ENCODE measurements around the gene TOP3B. TPM values are rescaled to one million over a fixed set of nuclear protein-coding genes. Genes with fewer than 3 reads are reported as not detected.

The TOP3B gene
- total and polyA plus RNA-seq, 10 of the 15 experiments (the other 5 are each of a cell fraction or from before 2014, with no cell fraction given) = 0.60 to 47.3 (median 33.7) TPM

DNA sequence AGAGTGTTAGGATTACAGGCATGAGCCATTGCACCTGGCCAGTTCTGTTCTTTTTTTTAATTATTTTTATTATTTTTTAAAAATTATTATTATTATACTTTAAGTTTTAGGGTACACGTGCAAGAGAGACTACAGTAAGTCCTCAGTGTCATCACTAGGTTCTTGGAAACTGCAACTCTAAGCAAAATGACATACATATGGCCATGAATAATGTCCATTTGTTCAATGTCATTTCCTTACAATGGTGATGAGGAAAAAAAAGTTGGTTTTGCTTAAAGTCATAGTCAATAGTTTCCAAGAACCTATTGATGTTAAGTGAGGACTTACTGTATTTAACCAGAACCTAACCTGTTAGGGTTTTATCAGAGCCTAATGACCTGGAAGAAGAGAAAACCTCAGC, 29.4 kb upstream of the TOP3B start:
- ChIA-PET SMC1A (ENCODE audit: uncharacterized antibody, unreplicated experiment) (interaction anchor here (0.6 kb wide), 1 partner anchor 61 kb away, joined by 3 read pairs; no protein-coding TSS in a partner anchor), POLR2A (no interaction called here), RAD21 (ENCODE audit: unreplicated experiment) (no interaction called here), CTCF (no interaction called here)
- no TSS peak for BruUV-seq (replicated peaks)
- no peak overlapping the region for H3K9ac ChIP-seq (ENCODE audit: control insufficient read depth, insufficient read depth, low read length)
- no peak overlapping the region for H2AFZ ChIP-seq (ENCODE audit: control insufficient read depth, low read depth, low read length)
- H3K4me2 ChIP-seq (ENCODE audit: control insufficient read depth, insufficient read depth) = no peak overlapping the region
- ATAC-seq (no peak), FAIRE-seq (no peak), DNase-seq (ENCODE audit: low read depth, low spot score) (no peak)
- no peaks in the 10 kb centered on the region for H4K20me1 ChIP-seq (ENCODE audit: control insufficient read depth, insufficient read depth)
- H3K4me3 ChIP-seq = no peak overlapping the region
- H3K9me3 ChIP-seq (replicated peaks; ENCODE audit: control insufficient read depth, insufficient read depth, low read length) = no peaks in the 10 kb centered on the region
- H3K4me1 ChIP-seq (ENCODE audit: control insufficient read depth, insufficient read depth, low read length) = no peaks in the 10 kb centered on the region
- intact Hi-C loops (cut with micrococcal nuclease; ENCODE audit: unreplicated experiment) = no loop called here
- H3K27ac ChIP-seq (ENCODE audit: control insufficient read depth, insufficient read depth) = no peak overlapping the region
- H3K27me3 ChIP-seq (replicated peaks in 1 of 2; ENCODE audit: control insufficient read depth in 2 of 2, insufficient read depth in 2 of 2, low read length in 1 of 2) = no peaks in the 10 kb centered on the region
- in situ Hi-C loops (cut with MboI) = no loop called here
- no peaks in the 10 kb centered on the region for H3K79me2 ChIP-seq (ENCODE audit: control insufficient read depth, insufficient read depth, low read length)
- H3K36me3 ChIP-seq (ENCODE audit: control insufficient read depth in 2 of 2, insufficient read depth in 2 of 2, low read length in 1 of 2) = no peaks in the 10 kb centered on the region
- TF ChIP-seq RFX5 (IDR thresholded peaks at IDR 0.05; ENCODE audit: low read depth, low read length) (no peak), BHLHE40 (IDR thresholded peaks at IDR 0.05; ENCODE audit: borderline replicate concordance in 1 of 2, low read depth in 2 of 2, low read length in 1 of 2) (no peak), SMAD1 (IDR thresholded peaks at IDR 0.05; ENCODE audit: low read depth, partially characterized antibody) (no peak), CREB1 (IDR thresholded peaks at IDR 0.05; ENCODE audit: low read depth) (no peak), BCL11A (IDR thresholded peaks at IDR 0.05; ENCODE audit: low read depth, low read length) (no peak)
- TF ChIP-seq, protein P1, sequence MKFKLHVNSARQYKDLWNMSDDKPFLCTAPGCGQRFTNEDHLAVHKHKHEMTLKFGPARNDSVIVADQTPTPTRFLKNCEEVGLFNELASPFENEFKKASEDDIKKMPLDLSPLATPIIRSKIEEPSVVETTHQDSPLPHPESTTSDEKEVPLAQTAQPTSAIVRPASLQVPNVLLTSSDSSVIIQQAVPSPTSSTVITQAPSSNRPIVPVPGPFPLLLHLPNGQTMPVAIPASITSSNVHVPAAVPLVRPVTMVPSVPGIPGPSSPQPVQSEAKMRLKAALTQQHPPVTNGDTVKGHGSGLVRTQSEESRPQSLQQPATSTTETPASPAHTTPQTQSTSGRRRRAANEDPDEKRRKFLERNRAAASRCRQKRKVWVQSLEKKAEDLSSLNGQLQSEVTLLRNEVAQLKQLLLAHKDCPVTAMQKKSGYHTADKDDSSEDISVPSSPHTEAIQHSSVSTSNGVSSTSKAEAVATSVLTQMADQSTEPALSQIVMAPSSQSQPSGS (IDR thresholded peaks at IDR 0.05; ENCODE audit: low read length) = no peak
- WGBS (ENCODE audit: insufficient coverage, insufficient replicate concordance, low lambda C conversion rate, missing lambda C conversion rate) = 28% methylated on average over 1 of the region's 1 CpG

DNA sequence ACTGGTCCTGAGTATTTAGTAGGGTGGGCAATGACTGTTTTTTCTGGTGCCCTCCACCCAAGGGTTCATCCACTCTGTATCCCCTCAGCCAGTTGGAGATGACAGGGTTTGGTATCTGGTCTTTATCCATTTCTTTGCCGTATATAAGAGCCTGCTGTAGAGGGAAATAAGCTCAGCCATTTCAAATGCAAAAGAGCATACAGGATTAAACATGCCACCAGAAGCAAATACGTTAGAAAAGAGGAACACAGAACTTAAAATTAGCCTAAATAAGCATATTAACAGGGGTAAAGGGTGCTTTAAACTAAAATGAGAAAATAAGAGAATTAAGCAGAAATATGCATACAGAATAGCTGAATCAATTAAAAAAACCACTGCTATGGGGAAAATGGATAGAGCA, 27.8 kb upstream of the TOP3B start:
- DNase-seq (ENCODE audit: low read depth, low spot score) = no peak
- ChIA-PET CTCF (interaction anchor here (0.6 to 1.3 kb wide), 3 partner anchors 90 to 1129 kb away, joined by 3 read pairs; no protein-coding TSS in a partner anchor), RAD21 (ENCODE audit: unreplicated experiment) (interaction anchor here (1.0 kb wide), 1 partner anchor 9 kb away, joined by 4 read pairs; no protein-coding TSS in a partner anchor), SMC1A (ENCODE audit: uncharacterized antibody, unreplicated experiment) (interaction anchor here (1.1 to 1.6 kb wide), 2 partner anchors 12 kb away, joined by 3 to 5 read pairs; no protein-coding TSS in a partner anchor), POLR2A (interaction anchor here (1.1 kb wide), 1 partner anchor 8 kb away, joined by 3 read pairs; no protein-coding TSS in a partner anchor)
- H3K36me3 ChIP-seq (ENCODE audit: control insufficient read depth in 2 of 2, insufficient read depth in 2 of 2, low read length in 1 of 2) = no peaks in the 10 kb centered on the region
- H3K9ac ChIP-seq (ENCODE audit: control insufficient read depth, insufficient read depth, low read length) = no peak overlapping the region
- no peaks in the 10 kb centered on the region for H3K9me3 ChIP-seq (replicated peaks; ENCODE audit: control insufficient read depth, insufficient read depth, low read length)
- H3K27ac ChIP-seq (ENCODE audit: control insufficient read depth, insufficient read depth) = no peak overlapping the region
- H2AFZ ChIP-seq (ENCODE audit: control insufficient read depth, low read depth, low read length) = no peak overlapping the region
- H3K79me2 ChIP-seq (ENCODE audit: control insufficient read depth, insufficient read depth, low read length) = no peaks in the 10 kb centered on the region
- H3K27me3 ChIP-seq (replicated peaks in 1 of 2; ENCODE audit: control insufficient read depth in 2 of 2, insufficient read depth in 2 of 2, low read length in 1 of 2) = no peaks in the 10 kb centered on the region
- H3K4me3 ChIP-seq = no peak overlapping the region
- H3K4me1 ChIP-seq (ENCODE audit: control insufficient read depth, insufficient read depth, low read length) = no peaks in the 10 kb centered on the region
- FAIRE-seq = no peak
- H4K20me1 ChIP-seq (ENCODE audit: control insufficient read depth, insufficient read depth) = no peaks in the 10 kb centered on the region
- intact Hi-C loops (cut with micrococcal nuclease; ENCODE audit: unreplicated experiment) = no loop called here
- ATAC-seq = no peak
- BruUV-seq (replicated peaks) = no TSS peak
- H3K4me2 ChIP-seq (ENCODE audit: control insufficient read depth, insufficient read depth) = no peak overlapping the region
- 26% methylated on average over 2 of the region's 2 CpGs for WGBS (ENCODE audit: insufficient coverage, insufficient replicate concordance, low lambda C conversion rate, missing lambda C conversion rate)
- in situ Hi-C loops (cut with MboI) = no loop called here
- TF ChIP-seq, protein P2, sequence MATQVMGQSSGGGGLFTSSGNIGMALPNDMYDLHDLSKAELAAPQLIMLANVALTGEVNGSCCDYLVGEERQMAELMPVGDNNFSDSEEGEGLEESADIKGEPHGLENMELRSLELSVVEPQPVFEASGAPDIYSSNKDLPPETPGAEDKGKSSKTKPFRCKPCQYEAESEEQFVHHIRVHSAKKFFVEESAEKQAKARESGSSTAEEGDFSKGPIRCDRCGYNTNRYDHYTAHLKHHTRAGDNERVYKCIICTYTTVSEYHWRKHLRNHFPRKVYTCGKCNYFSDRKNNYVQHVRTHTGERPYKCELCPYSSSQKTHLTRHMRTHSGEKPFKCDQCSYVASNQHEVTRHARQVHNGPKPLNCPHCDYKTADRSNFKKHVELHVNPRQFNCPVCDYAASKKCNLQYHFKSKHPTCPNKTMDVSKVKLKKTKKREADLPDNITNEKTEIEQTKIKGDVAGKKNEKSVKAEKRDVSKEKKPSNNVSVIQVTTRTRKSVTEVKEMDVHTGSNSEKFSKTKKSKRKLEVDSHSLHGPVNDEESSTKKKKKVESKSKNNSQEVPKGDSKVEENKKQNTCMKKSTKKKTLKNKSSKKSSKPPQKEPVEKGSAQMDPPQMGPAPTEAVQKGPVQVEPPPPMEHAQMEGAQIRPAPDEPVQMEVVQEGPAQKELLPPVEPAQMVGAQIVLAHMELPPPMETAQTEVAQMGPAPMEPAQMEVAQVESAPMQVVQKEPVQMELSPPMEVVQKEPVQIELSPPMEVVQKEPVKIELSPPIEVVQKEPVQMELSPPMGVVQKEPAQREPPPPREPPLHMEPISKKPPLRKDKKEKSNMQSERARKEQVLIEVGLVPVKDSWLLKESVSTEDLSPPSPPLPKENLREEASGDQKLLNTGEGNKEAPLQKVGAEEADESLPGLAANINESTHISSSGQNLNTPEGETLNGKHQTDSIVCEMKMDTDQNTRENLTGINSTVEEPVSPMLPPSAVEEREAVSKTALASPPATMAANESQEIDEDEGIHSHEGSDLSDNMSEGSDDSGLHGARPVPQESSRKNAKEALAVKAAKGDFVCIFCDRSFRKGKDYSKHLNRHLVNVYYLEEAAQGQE (IDR thresholded peaks at IDR 0.05; ENCODE audit: low read depth, low read length) = no peak
- no peak for TF ChIP-seq EP300 (IDR thresholded peaks at IDR 0.05; ENCODE audit: borderline replicate concordance in 1 of 2, control insufficient read depth in 1 of 2, low read depth in 2 of 2, low read length in 2 of 2)
- TF ChIP-seq, protein P3, sequence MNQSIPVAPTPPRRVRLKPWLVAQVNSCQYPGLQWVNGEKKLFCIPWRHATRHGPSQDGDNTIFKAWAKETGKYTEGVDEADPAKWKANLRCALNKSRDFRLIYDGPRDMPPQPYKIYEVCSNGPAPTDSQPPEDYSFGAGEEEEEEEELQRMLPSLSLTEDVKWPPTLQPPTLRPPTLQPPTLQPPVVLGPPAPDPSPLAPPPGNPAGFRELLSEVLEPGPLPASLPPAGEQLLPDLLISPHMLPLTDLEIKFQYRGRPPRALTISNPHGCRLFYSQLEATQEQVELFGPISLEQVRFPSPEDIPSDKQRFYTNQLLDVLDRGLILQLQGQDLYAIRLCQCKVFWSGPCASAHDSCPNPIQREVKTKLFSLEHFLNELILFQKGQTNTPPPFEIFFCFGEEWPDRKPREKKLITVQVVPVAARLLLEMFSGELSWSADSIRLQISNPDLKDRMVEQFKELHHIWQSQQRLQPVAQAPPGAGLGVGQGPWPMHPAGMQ (IDR thresholded peaks at IDR 0.05; ENCODE audit: borderline replicate concordance) = no peak
